Epithelial cell of prostate (primary cell): ENCODE results near the gene ENO4.

ENCODE experiments used
- DNase-seq: peaks from one replicate; pipeline ENCODE4 v3.0.0-alpha.2; 2011; ENCODE audit warnings: low read depth, low spot score
- H3K27ac ChIP-seq: fragments of 450-650 bp; 2 replicates; pipeline ENCODE4 v1.5.1; 2017; ENCODE audit warnings: mild to moderate bottlenecking

Gene ENO4

GRCh38 chr10:116849248-116850057, at the start of gene ENO4:
Gene ENO4, plus strand, starts transcription at chr10:116849499. Its CDS starts 68 bp downstream, at chr10:116849567.
- DNase-seq = peak; percentile 37
- H3K27ac ChIP-seq = peak within 1 kb of the TSS; percentile 44

GRCh38 chr10:116800286-116800929, 48.9 kb upstream of the ENO4 start:
- H3K27ac ChIP-seq = no peak overlapping the region
- no peak for DNase-seq

DNA sequence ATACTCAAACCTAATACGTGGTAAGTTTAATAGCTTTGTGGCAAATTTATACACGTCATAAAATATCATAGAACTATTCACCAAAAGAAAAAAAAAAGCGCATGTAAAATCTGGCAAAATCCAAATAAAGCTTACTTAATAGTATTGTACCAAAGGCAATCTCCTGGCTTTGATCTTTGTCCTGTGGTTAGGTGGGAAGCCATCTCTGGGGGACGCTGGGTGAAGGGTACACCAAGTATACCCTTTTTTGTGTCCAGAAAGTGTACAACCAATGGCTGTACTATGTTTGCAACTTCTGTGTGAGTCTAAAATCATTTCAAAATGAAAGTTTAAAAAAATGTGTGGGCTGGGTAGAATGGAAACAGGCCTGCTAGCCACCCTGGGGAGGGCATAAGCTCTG, 47.6 kb upstream of the ENO4 start:
- no peak for DNase-seq
- no peak overlapping the region for H3K27ac ChIP-seq

DNA sequence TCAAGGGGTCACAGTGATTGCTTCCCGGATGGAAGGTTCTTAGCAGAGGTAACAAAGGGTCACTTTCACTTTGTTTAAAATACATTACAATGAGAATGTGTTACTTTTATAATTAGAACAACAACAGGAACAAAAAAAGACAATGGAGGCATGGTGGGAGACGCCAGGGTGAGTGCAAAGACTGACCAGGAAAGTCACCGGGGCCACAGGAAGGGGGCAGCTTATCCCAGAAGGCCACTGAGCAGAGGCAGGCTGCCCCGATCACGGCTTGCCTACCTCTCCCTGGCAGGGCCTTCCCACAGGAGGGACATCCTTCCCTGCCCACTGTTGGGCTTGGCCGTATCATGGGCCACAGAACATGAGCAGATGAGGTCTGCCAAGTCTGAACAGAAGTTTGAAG, 46.8 kb upstream of the ENO4 start:
- no peak overlapping the region for H3K27ac ChIP-seq
- no peak for DNase-seq

DNA sequence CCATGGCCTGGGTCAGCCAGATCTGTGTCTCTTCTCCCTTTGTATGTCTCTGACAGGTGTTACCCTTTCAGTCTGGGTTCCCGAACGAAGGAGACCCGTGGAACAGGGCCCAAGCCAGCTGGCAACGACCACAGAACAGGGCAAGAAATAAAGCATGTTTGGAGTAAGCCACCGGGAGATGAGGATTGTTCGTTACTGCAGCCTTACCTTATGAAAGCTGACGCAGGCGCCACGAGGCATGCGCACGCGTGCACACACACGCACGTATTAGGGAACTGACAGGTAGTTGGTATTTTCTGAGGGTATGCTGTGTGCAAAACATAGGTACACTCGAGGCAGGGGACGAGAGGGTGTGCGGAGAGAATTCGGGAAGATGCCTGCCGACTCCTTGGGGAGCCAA, 46.4 kb upstream of the ENO4 start:
- H3K27ac ChIP-seq = no peak overlapping the region

DNA sequence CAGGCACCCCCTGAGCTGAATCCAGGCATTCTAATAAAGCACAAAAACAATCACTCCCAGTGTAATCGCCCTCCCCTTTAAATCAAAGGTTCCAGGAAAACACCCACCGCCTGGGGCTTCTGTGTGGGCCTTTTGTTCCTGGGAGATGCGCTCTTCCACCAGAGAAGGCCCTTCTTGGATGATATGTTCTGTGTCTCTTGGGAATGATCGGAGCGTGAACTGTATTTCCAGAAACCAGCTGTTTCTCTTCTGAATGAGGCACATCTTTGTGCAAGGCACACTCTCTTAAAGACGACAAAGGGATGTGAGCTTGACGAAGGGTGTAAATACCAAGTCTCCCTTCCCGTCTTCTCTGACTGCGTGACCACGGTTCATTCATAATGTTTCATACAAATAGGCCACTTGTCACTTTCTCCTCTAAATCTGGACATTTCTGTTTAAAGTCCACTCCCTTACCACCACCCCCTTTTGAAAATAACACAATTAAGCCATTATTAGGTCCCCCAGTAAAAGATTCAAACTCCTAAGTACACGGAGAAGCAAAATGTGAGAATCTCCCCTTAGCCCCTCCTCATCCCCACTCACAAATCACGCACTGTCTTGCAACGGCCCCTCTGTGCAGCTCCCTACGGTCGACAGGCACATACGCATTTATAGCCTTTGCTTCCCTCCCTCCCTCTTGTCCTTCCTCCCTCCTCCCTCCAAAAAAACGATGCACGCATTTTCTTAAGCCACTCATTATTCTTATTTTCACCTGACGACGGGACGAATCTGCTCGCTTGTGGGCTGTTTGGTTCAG, 45.6 kb upstream of the ENO4 start:
- no peak for DNase-seq
- H3K27ac ChIP-seq = no peak overlapping the region

More for the DNA sequence above, 46.4 kb upstream of the ENO4 start:
- DNase-seq = no peak

DNA sequence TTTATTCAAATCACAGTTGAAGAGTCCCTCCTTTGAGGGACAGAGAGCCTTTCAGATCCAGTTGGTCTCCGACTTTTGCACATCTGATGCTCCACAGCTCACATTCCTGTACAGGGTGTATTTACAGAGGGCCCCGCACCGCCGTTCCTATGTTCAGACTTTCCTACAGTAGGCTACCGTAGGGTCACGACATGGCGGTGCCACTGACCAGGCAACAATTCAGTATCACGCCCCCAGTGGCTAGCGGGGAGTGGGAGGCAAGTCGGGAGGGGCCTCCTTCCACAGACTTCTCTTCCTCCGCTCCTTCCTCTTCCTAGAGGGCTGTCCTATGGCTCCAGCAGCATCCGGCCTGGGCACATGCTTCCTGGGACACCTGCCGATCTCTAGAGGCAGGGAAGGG, 40.6 kb upstream of the ENO4 start:
- no peak for DNase-seq
- H3K27ac ChIP-seq = no peak overlapping the region

DNA sequence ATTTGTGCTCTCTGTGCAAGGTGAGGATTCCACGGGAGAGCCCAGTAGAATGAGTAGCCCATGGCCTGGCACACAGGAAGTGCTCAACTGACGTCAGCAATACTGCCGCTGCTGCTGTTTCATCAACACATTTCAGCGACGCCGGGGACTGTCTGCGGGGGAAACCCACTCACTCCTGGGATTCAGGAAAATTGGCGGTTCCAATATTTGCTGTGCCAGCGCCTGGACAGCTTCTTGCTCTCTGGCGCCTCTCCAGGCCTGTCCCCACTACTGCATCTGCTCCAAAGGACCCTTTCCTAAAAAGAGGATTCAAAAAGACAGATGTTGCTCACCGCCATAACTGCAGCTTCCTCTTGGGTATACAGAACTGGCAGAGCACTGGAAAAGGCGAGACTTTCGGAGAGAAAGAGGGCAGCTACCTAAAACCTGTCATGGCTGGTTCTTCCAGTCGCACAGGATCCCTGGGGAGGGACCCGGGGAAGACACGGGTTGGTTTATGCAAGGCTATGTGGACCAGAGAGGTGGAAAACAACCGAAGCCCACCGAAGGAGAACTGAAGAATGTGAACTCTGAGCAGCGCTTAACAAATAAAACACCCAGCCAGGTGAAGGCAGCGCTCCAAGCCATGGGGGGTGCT, 39.7 kb upstream of the ENO4 start:
- DNase-seq = no peak
- no peak overlapping the region for H3K27ac ChIP-seq

DNA sequence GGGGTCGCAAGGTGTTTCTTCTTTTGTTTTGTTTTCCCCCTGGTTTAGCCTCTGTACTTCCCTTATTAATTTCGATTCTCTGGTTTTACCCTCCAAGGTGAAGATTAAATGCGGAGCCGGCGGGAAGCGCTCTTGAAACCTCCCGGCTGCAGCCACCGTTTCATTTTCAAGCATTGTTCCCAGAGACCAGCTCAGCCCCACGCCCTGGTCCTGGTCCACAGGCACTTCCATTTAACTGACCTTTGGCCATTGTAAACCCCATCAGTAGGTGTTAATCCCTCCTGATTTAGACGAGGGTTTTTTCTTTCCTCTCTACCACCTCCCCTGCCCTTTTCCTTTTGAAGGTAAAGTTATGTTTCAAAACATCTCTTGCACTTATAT, 39.2 kb upstream of the ENO4 start:
- DNase-seq = no peak
- no peak overlapping the region for H3K27ac ChIP-seq

- H3K27ac ChIP-seq = no peak overlapping the region
- DNase-seq = no peak
Observed at GRCh38 chr10:116810895-116811294, 38.4 kb upstream of the ENO4 start.

GRCh38 chr10:116811691-116812090, 37.6 kb upstream of the ENO4 start:
- H3K27ac ChIP-seq = no peak overlapping the region
- no peak for DNase-seq

DNA sequence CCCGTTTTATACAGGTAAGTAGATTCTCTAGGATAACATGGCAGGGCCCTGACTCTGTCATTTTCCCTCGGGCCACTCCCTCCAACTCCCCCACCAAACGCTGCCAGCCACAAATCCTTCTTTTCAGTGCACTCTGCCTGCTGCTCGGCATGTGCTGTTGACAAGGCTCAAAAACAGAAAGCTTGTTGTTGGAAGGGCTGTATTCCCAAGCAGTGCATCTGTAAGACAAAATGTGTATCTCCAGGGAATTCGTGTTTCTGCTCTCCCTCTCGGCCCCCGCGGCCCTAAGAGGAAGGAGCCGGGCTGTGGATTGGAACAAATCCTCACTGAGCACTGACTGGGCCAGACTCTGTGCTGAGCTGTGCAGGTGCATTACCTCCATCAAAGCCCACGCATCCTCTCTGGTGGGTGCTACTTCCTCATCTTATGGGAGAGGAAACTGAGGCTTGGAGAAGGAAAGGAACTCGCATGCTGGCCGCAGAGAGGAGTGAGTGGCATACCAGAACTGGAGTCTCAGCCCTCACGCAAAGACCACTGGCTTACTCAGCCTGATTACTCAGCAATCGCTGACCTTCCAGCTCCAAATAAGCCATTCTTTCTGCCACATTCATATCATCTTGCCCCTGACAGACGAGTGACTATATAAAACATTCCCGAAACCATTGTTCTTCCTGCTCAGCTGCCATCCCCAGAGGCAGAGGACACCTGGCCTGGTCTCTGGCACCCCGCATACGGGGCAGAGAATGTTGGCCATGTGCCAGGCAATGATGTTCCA, 33.5 kb upstream of the ENO4 start:
- H3K27ac ChIP-seq = no peak overlapping the region
- DNase-seq = no peak

GRCh38 chr10:116817178-116817577, 32.1 kb upstream of the ENO4 start:
- no peak for DNase-seq

DNA sequence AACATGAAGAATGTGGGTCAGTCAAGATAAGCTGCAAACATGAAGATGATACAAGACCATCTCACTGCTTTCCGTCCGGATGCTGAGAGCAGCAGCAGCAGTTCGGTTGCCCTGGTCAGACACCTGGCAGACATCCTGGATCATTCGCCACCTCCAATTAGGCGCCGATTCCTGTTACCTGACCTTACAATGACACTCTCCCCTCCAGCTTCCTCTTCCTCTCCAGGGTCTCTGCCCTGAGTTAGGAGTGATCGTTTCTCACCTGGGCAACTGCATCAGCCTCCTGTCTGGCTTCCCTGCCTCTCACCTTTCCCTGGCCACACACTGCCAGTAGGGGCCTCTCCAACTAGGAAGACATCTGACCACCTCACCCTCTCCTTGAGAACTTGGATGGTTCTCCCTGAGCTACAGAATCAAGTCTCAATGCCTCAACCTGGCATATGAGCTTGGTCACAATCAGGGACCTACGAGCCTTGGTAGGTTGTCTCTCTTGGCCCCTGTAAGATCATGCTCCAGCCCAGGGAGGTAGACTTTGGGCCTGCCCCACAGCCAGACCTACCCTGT, 31.4 kb upstream of the ENO4 start:
- DNase-seq = no peak

More at GRCh38 chr10:116817178-116817577, 32.1 kb upstream of the ENO4 start:
- no peak overlapping the region for H3K27ac ChIP-seq

DNA sequence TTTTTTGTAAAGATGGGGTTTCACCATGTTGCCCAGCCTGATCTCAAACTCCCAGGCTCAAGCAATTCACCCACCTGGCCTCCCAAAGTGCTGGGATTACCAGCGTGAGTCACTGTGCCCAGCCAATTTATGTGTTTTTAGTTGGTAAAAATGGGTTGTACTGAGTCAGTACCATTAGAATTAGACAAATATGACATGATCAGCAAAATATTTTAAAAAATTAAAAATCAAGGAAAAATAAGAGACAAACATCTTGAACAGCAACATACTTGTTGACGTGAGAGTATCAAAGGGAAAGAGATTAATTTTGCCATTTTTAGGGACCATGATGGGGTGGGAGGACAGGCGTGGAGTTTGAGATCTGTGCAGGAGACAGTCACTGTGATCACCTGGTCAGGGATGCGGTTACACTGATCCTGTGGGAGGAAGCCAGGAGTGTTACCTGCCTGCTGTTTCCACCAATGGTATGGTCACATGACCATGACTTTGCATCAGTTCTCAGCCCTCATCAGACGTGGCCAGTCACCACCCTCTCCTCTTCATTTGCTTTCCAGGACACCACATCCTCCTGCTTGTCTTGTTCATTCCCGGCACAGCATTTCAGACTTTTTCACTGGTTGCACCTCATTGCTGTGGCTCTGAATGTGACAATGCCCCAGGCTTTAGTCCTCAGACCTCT, 29.2 kb upstream of the ENO4 start:
- DNase-seq = no peak
- no peak overlapping the region for H3K27ac ChIP-seq

More for the DNA sequence above, 31.4 kb upstream of the ENO4 start:
- no peak overlapping the region for H3K27ac ChIP-seq

- no peak for DNase-seq
- H3K27ac ChIP-seq = no peak overlapping the region
Observed at GRCh38 chr10:116825901-116826300, 23.4 kb upstream of the ENO4 start.

- DNase-seq = no peak
- H3K27ac ChIP-seq = no peak overlapping the region
Observed at GRCh38 chr10:116826803-116827202, 22.5 kb upstream of the ENO4 start.

DNA sequence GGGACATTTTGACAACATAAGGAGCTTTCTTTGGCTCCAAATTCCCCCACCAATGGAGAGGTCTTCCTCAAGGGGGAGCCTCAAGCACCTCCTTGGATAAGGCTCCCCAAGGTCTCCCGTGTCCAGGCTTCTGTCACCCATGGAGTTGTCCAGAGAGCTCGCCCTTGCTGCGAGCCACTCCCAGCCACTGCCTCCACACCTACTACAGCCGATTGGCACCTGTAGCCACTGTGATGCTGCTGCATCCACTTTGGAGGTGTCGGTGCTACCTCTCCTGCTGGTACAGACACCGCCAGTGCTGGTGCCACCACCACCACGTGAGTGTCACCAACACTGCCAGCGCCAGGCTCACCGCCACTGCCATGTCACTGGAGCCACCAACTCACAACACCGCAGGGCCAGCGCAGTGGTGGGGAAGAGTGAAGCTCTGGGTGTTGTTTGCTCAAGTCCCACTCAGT, 22.1 kb upstream of the ENO4 start:
- no peak for DNase-seq
- H3K27ac ChIP-seq = no peak overlapping the region

GRCh38 chr10:116828116-116828515, 21.2 kb upstream of the ENO4 start:
- no peak for DNase-seq
- no peak overlapping the region for H3K27ac ChIP-seq
